Measurements from ENCODE around the gene PPFIBP2. TPM values are rescaled to one million over a fixed set of nuclear protein-coding genes. Genes with fewer than 3 reads are reported as not detected.
A peak's percentile ranks its signal among the peaks of the same experiment; 100 is the strongest.

PPFIBP2 gene
- total and polyA plus RNA-seq, 10 of the 15 experiments (the other 5 are each of a cell fraction or from before 2014, with no cell fraction given), result 17.3 to 56.3 (median 39.2) TPM

DNA sequence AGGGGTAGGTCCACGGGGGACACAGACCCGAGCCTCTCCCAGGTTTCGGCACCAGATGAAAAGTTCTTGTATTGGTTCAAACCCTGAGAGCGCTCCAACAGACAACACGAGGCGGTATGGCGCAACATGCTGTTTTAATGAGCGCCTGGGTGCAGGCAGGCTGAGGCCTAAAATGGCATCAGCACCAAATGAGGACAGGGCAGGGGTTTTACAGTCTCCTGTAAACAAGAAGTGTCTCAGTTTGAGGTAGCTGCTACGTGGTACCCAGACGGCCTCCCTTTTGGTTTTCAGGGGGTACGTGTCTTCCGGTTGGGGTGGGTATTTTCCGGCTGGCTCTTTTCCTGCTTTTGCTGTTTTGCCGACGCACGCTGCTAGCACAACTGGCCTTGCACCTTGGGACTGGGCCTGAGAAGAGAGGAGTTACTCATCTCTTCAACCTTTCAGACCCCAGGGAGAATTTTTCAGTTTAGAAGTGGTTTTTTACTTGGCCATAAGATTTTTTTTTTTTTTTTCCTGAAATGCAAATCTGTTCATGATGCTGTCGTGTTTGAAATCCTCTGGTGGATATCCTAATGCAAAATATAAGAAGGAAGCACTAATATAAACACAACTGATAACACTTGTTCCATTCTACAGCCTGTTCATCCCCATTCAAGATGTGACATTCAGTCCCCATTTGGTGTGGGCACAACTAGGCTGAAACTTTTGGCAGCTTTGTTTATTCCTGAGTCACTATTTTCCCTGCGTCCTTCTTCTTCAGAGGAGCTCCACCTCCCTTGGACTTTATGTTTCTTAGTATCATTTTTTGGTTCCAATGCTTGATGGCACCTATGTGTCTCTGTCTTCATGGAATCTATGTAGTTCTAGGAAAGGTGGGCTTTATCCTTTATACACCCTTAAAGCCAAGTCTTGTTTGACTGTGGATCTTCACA, 6.5 kb downstream of the PPFIBP2 start (continued):
- TF ChIP-seq, protein P1, sequence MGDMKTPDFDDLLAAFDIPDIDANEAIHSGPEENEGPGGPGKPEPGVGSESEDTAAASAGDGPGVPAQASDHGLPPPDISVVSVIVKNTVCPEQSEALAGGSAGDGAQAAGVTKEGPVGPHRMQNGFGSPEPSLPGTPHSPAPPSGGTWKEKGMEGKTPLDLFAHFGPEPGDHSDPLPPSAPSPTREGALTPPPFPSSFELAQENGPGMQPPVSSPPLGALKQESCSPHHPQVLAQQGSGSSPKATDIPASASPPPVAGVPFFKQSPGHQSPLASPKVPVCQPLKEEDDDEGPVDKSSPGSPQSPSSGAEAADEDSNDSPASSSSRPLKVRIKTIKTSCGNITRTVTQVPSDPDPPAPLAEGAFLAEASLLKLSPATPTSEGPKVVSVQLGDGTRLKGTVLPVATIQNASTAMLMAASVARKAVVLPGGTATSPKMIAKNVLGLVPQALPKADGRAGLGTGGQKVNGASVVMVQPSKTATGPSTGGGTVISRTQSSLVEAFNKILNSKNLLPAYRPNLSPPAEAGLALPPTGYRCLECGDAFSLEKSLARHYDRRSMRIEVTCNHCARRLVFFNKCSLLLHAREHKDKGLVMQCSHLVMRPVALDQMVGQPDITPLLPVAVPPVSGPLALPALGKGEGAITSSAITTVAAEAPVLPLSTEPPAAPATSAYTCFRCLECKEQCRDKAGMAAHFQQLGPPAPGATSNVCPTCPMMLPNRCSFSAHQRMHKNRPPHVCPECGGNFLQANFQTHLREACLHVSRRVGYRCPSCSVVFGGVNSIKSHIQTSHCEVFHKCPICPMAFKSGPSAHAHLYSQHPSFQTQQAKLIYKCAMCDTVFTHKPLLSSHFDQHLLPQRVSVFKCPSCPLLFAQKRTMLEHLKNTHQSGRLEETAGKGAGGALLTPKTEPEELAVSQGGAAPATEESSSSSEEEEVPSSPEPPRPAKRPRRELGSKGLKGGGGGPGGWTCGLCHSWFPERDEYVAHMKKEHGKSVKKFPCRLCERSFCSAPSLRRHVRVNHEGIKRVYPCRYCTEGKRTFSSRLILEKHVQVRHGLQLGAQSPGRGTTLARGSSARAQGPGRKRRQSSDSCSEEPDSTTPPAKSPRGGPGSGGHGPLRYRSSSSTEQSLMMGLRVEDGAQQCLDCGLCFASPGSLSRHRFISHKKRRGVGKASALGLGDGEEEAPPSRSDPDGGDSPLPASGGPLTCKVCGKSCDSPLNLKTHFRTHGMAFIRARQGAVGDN (IDR thresholded peaks at IDR 0.05), result peak; percentile 79
- TF ChIP-seq, protein P2, sequence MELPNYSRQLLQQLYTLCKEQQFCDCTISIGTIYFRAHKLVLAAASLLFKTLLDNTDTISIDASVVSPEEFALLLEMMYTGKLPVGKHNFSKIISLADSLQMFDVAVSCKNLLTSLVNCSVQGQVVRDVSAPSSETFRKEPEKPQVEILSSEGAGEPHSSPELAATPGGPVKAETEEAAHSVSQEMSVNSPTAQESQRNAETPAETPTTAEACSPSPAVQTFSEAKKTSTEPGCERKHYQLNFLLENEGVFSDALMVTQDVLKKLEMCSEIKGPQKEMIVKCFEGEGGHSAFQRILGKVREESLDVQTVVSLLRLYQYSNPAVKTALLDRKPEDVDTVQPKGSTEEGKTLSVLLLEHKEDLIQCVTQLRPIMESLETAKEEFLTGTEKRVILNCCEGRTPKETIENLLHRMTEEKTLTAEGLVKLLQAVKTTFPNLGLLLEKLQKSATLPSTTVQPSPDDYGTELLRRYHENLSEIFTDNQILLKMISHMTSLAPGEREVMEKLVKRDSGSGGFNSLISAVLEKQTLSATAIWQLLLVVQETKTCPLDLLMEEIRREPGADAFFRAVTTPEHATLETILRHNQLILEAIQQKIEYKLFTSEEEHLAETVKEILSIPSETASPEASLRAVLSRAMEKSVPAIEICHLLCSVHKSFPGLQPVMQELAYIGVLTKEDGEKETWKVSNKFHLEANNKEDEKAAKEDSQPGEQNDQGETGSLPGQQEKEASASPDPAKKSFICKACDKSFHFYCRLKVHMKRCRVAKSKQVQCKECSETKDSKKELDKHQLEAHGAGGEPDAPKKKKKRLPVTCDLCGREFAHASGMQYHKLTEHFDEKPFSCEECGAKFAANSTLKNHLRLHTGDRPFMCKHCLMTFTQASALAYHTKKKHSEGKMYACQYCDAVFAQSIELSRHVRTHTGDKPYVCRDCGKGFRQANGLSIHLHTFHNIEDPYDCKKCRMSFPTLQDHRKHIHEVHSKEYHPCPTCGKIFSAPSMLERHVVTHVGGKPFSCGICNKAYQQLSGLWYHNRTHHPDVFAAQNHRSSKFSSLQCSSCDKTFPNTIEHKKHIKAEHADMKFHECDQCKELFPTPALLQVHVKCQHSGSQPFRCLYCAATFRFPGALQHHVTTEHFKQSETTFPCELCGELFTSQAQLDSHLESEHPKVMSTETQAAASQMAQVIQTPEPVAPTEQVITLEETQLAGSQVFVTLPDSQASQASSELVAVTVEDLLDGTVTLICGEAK (IDR thresholded peaks at IDR 0.05; ENCODE audit: borderline replicate concordance), result peak; percentile 15; the same call in 1 of the 2 replicates
- TF ChIP-seq ZNF274 (IDR thresholded peaks at IDR 0.05; ENCODE audit: insufficient read depth, insufficient read length) (no peak), SMARCA5 (IDR thresholded peaks at IDR 0.05) (peak; percentile 69), NFXL1 (IDR thresholded peaks at IDR 0.05; ENCODE audit: borderline replicate concordance) (no peak), CHD2 (IDR thresholded peaks at IDR 0.05; ENCODE audit: borderline replicate concordance, low read depth, low read length) (no peak), BMI1 (IDR thresholded peaks at IDR 0.05; ENCODE audit: borderline replicate concordance) (no peak), TCF7 (IDR thresholded peaks at IDR 0.05; ENCODE audit: borderline replicate concordance) (peak; percentile 46; the same call in 1 of the 2 replicates), KLF5 (IDR thresholded peaks at IDR 0.05; ENCODE audit: partially characterized antibody) (no peak), ZBED1 (IDR thresholded peaks at IDR 0.05; ENCODE audit: borderline replicate concordance) (no peak), MTA2 (IDR thresholded peaks at IDR 0.05; ENCODE audit: low read depth) (no peak), BHLHE40 (IDR thresholded peaks at IDR 0.05; ENCODE audit: borderline replicate concordance in 1 of 2, low read depth in 2 of 2, low read length in 1 of 2) (no peak), TBL1XR1 (IDR thresholded peaks at IDR 0.05; ENCODE audit: low read depth, low read length) (0 out of 2 replicates have a peak, but pooled peaks have one; percentile 58), MXI1 (IDR thresholded peaks at IDR 0.05; ENCODE audit: low read depth, low read length) (no peak)
- TF ChIP-seq, protein P3, sequence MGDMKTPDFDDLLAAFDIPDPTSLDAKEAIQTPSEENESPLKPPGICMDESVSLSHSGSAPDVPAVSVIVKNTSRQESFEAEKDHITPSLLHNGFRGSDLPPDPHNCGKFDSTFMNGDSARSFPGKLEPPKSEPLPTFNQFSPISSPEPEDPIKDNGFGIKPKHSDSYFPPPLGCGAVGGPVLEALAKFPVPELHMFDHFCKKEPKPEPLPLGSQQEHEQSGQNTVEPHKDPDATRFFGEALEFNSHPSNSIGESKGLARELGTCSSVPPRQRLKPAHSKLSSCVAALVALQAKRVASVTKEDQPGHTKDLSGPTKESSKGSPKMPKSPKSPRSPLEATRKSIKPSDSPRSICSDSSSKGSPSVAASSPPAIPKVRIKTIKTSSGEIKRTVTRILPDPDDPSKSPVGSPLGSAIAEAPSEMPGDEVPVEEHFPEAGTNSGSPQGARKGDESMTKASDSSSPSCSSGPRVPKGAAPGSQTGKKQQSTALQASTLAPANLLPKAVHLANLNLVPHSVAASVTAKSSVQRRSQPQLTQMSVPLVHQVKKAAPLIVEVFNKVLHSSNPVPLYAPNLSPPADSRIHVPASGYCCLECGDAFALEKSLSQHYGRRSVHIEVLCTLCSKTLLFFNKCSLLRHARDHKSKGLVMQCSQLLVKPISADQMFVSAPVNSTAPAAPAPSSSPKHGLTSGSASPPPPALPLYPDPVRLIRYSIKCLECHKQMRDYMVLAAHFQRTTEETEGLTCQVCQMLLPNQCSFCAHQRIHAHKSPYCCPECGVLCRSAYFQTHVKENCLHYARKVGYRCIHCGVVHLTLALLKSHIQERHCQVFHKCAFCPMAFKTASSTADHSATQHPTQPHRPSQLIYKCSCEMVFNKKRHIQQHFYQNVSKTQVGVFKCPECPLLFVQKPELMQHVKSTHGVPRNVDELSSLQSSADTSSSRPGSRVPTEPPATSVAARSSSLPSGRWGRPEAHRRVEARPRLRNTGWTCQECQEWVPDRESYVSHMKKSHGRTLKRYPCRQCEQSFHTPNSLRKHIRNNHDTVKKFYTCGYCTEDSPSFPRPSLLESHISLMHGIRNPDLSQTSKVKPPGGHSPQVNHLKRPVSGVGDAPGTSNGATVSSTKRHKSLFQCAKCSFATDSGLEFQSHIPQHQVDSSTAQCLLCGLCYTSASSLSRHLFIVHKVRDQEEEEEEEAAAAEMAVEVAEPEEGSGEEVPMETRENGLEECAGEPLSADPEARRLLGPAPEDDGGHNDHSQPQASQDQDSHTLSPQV (IDR thresholded peaks at IDR 0.05), result no peak

Data from GM12878 (cell line).